Islet of Langerhans (tissue), 1 donor: ENCODE measurements around the gene HIBADH.

Source experiments
- FAIRE-seq: peaks from one replicate; lab custom pipeline; 2011; peaks lifted over from hg19 to GRCh38; lab: Jason Lieb, UNC

Gene HIBADH

GRCh38 chr7:27491534-27491933 is 171.1 kb downstream of the HIBADH start:
- FAIRE-seq, result no peak

GRCh38 chr7:27487509-27487908 is 175.2 kb downstream of the HIBADH start:
- no peak for FAIRE-seq

GRCh38 chr7:27484451-27484850 is 178.2 kb downstream of the HIBADH start:
- FAIRE-seq, result no peak

- no peak for FAIRE-seq
These were observed 180.5 kb downstream of the HIBADH start for GRCh38 chr7:27482219-27482618.

GRCh38 chr7:27478556-27478955 is 184.1 kb downstream of the HIBADH start:
- FAIRE-seq, result no peak

GRCh38 chr7:27478084-27478483 is 184.6 kb downstream of the HIBADH start:
- no peak for FAIRE-seq

GRCh38 chr7:27476493-27476892 is 186.2 kb downstream of the HIBADH start:
- FAIRE-seq, result no peak
